OCI-LY1 (cell line): ENCODE data around the gene GTF3C1.

Experiments used
- EZH2 ChIP-seq: fragments of 200-600 bp; sonication (generic), shearing (Covaris generic); IDR thresholded peaks from 2 replicates; pipeline ENCODE4 v1.8.0; 2017; ENCODE audit warnings: borderline replicate concordance, mixed run types, mild to moderate bottlenecking, antibody characterized with exemption, low read length, moderate library complexity, mixed read lengths
- TF ChIP-seq, protein P1 (sequence below): fragments of 200-600 bp; sonication (generic), shearing (Covaris generic); IDR thresholded peaks from 2 replicates; pipeline ENCODE4 v1.5.1; 2017; ENCODE audit warnings: mild to moderate bottlenecking, antibody characterized with exemption, low read length, moderate library complexity, mixed read lengths

DNA sequence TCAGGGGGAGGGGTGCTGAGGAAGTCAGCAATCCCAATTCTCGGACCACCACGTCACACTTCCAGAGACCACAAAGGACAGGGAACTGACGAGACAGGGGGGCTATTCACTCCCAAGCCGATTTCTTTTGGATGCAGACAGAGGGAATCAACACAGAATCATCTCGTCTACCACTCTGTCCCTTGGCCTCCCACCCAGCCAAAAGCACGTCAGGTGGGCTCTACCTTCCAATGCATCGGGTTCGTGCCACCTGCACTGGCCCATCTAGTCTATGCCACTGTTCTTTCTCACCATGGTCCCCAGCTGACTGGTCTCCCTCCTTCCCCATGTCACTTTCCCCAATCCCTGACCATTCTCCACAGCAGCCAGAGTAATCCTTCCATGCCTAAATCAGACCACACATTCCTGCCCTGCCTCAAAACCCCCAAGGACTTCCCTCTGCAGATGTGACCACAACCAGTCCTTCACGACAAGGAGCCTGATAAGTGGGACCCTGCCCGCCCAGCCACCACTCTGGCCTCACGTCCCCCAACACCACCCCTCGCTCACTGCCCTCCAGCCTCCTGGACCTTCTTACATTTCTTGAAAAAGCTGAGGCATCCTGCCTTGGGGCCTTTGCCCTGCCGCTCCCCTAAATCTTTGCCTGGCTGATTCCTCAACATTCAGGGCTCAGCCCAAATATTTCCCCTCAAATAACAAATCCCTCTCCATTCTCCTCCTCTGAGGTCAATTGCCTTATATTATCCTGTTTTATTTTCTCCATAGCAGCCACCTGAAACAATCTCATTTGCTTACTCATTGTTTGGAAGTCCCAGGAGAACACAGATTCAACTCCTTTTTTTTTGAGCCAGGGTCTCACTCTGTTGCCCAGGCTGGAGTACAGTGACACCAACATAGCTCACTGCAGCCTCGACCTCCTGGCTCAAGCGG lies 77.4 kb downstream of the GTF3C1 start:
- TF ChIP-seq, protein P1, sequence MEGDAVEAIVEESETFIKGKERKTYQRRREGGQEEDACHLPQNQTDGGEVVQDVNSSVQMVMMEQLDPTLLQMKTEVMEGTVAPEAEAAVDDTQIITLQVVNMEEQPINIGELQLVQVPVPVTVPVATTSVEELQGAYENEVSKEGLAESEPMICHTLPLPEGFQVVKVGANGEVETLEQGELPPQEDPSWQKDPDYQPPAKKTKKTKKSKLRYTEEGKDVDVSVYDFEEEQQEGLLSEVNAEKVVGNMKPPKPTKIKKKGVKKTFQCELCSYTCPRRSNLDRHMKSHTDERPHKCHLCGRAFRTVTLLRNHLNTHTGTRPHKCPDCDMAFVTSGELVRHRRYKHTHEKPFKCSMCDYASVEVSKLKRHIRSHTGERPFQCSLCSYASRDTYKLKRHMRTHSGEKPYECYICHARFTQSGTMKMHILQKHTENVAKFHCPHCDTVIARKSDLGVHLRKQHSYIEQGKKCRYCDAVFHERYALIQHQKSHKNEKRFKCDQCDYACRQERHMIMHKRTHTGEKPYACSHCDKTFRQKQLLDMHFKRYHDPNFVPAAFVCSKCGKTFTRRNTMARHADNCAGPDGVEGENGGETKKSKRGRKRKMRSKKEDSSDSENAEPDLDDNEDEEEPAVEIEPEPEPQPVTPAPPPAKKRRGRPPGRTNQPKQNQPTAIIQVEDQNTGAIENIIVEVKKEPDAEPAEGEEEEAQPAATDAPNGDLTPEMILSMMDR = no peak
- TF ChIP-seq EZH2 = no peak
